Inferior parietal cortex (tissue), 1 donor: Measurements from ENCODE around the gene MXI1.
A peak's percentile ranks its signal among the peaks of the same experiment; 100 is the strongest.

Source experiments
- DNase-seq: peaks from one replicate; pipeline ENCODE4 v3.0.0-alpha.2; 2016; ENCODE audit errors: extremely low spot score

MXI1 gene

DNA sequence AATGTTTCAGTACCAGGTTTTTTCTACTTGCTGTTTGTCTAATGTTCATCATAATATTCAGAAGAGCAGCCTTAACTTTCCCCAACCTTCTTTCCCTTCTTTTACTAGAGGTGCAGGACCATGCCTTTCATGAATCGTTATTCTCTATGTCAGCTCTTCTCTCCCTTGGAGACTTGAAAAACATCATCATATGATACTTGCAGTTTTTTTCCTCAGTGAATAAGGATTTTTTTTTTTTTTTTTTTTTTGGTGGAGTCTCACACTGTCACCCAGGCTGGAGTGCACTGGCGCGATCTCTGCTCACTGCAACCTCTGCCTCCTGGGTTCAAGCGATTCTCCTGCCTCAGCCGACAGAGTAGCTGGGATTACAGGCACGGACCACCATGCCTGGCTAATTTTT, 67.2 kb downstream of the MXI1 start:
- no peak for DNase-seq

DNA sequence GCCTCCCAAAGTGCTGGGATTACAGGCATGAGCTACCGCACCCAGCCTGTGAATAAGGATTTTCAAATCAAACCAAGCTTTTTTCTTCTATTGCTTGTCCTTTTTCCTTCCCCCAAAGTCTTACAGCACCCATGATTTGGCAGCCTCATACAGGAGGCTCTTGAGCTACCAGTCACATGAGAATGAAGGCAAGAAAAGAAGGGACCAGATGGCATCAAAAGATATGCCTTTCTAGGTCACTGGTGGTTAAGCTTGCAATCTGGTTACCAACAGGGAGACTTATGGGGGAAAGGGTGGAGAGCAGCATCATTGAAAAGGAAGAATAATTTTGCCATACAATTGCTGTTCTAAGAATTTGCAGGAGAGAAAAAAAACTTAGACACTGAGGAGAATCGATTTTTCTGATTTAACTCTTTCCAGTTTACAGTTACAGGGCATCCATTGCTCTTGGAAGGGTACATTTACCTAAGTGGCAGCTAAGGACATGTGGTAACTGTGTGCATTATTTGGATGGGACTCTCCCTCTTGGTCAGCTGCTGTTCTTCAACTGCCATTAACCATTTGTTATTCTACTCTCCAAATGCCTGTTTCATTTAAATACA, 67.8 kb downstream of the MXI1 start:
- peak; percentile 59 for DNase-seq

DNA sequence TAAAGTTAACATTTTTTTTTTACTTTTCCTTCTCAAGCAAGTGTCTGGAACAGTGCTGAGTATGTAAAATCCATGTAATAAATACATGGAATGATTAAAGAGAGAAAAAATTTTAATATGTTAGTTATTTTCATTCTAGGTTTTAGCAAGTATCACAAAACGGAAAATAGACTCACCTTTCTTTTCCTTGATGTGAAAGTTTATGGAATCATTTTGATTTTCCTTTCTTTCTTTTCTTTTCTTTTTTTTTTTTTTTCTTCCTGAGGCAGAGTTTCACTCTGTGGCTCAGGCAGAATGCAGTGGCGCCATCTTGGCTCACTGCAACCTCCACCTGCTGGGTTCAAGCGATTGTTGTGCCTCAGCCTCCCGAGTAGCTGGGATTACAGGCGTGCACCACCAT, 69.2 kb downstream of the MXI1 start:
- no peak for DNase-seq

DNA sequence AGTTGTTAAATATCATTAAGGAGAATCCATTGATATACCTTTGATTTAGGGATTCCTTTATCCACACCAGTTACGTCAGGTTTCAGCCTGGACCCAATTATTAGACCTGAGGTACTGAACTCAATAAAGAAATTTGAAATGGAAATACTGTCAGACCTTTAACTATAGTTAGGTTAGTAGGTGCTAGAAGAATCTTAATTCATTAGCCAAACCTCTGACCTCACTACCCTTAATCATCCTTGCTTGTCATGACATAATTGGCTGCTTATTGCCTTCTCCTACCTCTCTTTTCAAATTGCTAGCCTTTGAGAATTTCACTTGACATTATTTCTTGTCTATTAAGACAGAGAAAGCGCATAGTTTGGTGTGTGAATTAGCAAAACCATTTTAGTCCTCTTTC, 70.2 kb downstream of the MXI1 start:
- DNase-seq, result no peak

DNA sequence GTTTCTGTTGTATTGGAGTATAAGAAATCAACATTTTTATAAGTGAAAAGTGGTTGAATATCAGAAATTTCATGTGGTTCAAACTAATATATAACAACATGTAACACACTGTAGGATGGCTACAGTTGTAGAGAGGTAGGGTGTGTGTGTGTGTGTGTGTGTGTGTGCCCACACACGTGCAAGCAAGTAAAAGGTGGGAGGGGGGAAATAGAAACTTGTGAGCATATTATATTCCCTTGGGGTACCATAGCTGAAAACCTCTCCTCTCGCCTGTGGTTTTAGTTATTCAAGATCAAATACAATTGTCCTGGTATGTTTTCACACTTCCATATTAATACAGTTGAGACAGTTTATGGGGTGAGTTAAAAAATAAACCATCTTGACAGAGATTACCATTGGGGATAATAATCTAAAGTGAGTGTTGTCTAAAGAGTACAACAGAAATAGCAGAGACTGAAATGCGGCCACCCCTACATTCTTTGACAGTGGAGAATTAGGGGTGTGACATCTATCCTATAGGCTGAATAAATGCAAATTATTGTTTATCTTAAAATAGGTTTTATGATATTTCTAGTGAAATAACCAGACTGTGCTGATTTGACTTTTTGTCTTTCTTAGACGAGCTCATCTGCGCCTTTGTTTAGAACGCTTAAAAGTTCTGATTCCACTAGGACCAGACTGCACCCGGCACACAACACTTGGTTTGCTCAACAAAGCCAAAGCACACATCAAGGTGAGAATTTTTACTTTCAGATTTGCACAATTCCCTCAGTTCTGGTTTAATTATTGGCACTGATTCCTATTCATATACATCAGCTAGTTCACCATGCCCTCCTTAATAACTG, 71.4 kb downstream of the MXI1 start:
- no peak for DNase-seq

DNA sequence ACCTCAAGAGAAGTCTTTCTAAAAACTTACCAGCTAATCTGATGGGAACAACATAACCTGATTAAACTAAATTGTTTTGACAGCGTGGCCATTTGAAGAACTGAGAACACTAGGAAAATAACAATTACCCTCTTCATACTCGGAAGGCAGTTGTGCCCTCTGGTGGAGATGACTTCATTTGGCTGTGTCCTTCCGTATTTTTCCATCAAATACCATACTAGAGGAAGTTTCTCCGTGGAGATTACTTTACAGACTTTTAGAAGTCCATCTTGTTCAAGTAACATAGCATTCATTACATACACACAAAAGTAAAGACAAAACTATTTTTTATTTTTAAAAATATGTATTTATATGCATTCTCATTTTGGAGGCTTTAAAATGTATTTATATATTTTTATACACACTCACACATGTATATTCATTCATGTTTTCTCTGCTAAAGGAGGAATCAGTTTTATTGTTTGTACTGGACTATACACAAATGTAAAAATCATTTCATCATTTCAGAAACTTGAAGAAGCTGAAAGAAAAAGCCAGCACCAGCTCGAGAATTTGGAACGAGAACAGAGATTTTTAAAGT, 72.1 kb downstream of the MXI1 start:
- DNase-seq, result peak; percentile 92

DNA sequence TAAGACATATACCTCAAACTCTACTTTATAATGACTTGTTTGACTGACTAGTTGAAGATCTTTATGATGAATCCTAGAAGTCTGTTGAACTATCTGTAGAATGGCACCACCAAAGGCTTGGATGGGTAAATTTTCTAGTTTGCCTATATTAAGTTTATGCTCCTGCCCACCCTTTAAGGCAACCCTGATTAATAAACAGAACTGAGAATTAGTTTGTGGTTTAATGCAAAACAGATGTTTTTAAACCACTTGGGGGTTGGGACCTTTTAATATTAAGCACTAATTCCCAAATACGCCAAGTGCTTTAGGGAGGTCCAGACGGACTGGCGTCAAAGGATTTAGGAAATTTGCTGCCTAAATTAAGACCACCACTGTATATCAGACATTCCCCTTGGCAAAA, 76.9 kb downstream of the MXI1 start:
- DNase-seq, result no peak

DNA sequence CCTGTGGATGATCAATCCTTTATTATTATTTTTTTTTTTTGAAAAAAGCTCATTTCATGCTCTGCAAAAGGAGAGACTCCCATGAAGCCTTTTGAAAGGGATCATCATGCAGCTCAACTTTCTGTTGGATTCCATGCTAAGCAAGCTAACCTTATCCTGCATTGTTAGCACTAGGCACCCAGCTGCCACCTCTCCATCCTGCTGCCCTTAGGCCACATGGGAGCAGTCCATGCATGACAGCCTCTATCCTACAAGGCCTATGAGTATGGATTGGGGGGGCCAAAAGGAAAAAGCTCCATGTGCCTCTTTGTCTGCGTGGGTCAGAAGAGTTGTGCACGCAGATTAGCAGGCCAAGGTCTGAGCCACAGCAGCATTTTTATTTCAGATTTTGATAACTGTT, 78.1 kb downstream of the MXI1 start:
- DNase-seq, result no peak

DNA sequence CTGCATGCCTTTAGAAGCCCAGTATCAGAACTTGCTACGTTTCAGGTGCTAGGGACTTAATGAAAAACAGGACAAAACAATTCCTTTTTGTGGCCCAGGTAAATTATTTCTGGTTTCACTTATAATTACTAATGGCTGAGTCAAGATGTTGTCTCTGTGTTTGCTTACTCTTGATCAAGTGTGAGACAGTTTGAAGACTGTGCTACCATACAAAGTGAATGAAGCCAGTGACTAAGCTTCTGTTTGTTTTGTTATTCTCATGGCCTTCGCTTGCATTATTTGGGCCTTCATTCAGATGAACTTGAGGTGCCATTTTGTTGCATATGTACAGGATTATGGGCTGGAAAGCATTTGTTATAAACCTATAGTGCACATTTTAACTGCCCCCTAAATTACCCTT, 79.4 kb downstream of the MXI1 start:
- DNase-seq, result no peak

DNA sequence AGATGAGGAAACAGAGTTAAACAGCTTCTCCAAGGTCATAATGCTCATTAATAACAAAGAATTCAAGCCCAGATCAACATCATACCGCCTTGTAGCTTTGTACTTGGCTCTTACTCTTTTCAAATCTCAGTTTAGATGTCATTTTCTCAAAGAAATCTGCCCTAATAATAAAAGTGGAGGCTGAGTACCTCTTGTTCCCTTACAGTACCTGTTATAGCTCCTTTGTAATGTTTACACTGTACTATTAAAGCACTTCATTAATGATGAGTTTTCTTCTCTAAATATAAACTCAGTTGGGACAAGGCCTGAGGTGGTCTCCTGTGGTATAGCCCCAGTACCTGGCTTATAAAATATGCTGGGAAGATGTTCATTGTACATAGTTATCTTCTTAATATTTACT, 89.6 kb downstream of the MXI1 start:
- DNase-seq, result no peak

DNA sequence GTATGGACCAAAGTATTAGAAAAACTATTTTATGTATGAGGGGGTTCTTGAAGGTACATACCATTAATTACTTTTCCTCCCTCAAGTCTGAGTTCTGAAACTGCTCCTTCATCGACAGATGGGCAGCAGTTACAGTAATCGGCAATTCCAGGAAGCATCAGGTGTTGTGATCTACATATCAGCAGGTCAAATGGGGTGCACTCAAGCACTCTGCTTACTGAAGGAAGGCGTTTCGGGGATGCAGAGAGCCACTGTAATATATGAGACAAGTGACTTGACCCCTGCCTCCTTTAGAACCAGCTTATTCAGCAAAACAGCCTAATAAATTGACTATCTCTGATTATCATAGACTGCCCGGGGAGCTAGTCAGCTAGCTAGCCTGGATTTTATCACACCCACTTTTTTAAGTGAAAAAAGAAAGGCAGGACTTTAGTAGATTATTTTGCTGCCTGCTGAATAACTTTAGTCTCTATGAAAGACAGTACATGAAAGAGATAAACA, 93.1 kb downstream of the MXI1 start:
- DNase-seq, result no peak

DNA sequence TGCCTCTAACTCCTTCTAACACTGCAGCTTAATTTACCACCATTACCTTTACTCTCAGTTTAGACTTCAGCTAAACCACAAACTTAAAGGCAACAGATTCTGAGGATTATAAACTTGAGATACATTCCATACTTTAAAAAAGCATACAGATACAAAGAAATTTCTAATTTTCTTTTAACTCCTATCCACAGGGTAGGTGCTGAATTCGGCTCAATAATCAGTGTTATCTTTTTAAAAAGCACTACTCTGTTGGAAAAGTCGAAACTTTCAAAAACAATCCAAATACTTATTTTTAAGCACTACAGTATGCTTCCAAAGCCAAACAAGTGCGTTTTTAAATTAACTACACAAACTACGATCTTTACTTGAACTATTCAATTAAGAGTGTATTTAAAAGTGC, 96.3 kb downstream of the MXI1 start:
- no peak for DNase-seq

DNA sequence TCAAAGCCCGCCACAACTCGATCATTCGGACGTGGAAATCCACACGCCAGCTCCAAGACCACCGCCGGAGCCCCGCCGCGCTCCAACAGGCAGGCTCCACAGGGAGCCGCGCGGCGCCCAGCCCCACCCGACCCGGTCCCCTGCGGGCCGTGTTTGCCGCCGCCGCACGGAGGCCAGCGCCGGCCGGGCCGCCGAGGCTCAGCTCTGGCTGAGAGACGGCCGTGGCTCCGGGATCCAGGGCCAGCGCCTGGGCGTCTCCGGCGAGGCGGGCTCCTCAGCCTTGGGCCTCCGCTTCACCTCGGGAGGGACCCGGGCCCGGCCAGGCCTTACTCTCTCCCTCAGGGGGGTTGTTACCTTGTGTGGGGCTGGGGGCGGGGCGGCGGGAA, 97.0 kb downstream of the MXI1 start:
- DNase-seq, result no peak

DNA sequence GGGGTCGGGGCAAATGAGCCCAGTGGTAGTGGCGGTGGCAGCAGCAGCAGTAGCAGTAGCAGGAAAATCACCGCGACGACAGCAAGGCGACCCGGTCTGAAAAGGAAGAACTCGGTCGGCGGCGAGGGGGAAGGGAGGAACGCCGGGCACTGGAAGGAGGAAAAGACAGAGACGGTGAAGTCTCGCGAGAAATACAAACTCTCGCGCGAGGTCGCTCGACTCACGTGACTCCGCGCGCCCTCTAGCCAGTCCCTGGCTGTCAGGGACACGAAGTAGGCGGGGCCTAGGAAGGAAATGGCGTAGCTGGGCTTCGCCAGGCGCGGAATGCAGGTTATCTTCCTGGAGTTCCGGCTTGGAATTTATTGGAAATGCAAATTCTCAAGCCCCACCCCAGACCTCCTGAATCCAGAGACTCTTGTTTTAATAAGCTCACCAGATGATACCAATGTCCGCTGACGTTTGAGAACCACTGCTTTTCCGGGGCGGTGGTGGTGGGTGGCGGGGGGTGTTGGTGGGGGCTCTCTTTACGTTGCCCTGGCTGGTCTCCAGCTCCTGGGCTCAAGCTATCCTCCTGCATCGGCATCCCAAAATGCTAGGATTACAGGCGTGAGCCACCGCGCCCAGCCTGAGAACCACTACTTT, 97.5 kb downstream of the MXI1 start, which contains the start of gene SMNDC1:
TSS of gene SMNDC1 (minus strand) at position 141 of the 642 bp plus-strand sequence. CDS start 1,333 bp downstream, outside the sequence.
- DNase-seq, result peak; percentile 98

DNA sequence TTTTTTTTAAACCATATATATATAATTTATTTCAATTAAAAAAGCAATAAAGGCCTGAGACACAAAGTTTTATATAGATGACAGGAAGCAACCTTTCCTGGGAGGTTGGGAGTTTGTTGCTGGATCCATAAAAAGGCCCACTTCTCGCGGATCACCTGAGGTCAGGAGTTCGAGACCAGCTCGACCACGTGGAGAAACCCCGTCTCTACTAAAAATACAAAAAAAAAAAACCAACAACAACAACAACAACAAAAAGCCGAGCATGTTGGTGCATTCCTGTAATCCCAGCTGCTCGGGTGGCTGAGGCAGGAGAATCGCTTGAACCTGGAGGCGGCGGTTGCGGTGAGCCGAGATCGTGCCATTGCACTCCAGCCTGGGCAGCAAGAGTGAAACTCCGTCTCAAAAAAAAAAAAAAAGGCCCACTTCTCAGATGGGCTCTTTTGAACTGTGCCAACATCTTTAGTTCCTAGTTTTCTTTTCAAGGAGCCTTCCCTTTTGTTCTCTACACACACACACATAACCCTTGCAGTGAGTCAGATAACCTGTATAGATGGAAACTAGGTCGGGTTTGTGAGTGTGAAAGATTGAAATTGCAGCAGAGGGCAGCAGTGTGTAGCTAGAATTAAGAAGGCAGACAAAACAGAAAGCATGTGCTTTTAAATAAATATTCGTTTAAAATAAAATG, 98.5 kb downstream of the MXI1 start:
- DNase-seq, result peak; percentile 64

DNA sequence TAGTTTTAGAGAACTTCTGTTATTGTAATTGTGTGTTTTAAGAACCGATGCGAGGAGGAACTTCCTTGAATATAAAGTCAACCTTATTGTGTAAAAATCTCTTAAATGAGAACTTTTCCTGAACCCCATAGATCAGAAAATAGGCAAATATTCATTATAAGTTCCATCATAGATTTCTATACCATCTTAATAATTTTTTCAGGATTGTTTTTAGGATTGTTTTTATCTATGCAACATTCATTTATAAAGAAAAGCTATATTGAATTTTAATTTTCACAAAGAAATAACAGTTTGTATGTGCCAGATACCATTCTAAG, 99.0 kb downstream of the MXI1 start:
- no peak for DNase-seq

DNA sequence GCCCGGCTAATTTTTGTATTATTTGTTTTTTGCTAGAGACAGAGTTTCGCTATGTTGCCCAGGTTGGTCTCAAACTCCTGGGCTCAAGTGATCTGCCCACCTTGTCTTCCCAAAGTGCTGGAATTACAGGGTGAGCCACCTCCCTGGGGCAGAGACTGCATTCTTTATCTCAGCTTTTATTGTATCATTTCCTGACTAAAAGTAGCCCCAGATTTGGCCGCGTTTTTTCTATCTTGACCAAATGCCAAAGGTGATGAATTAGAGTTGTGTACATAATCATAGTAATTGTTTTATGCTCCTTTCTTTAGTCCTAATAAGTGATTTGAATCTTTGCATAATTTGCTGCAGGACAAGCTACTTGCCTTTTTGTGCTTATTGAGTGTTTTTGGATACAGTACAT, 100.4 kb downstream of the MXI1 start:
- no peak for DNase-seq

DNA sequence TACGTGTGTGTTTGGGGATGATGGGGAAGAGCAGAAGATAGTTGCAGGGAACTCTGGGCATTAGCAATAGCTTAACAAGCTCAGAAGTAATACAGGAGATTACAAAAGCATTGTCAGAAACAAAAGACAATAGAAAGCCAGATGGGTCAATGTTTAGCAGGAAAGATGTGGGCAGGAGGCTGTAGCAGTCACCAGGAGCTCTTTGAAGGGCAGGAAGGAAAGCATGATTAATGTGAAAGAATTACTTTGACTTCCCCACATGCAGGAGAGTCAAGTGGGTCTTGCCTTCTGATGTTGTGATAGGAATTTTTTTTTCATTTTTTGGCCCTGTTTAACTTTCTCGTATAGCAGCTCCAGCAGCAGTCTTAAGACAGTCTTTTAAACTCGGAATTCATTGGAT, 103.3 kb downstream of the MXI1 start:
- DNase-seq, result no peak

DNA sequence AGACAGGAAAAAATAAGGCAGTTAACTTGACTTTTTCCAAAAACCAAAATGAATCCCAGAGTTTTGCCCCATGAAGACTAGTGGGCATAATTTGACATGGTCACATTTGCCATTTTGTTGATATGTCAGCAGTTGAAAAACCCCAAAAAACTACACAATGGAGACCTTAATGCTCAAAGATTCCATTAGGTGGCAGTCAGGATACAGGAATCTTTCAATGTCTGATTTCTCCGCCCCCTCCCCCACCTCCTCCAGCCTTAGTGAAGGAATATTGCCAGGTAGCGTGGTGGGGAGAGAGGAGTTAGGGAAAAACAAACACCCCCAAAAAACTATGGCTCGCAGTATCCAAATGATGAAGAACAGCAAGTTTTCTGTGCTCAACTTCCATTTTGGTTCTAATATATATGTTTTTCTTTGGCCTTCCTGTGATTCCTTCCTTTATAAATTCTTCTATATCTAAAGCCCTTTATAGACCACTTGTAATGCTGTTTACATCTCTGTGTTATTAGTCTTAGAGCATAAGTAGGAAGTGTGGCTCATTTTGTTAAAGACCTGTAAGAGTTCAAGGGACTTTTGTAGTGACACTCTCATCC, 104.0 kb downstream of the MXI1 start:
- DNase-seq, result peak; percentile 66

DNA sequence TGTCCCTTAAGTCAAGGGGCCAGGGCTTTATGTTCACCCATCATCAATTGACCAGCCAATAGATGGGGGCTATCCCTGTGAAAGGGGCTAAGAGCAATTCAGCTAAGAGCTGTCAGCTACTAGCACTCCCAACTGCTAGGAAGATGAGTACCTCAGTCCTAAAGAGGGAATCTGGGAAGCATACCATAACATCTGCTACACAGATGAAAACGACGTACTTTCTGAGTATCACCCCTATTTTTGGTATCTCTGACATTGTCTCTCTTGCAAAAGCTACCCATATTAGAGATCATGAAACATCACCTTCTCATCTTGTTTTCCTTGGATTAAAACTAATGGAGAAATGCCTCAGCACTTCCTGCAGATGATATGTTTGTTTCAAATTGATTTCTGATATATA, 104.8 kb downstream of the MXI1 start:
- no peak for DNase-seq

DNA sequence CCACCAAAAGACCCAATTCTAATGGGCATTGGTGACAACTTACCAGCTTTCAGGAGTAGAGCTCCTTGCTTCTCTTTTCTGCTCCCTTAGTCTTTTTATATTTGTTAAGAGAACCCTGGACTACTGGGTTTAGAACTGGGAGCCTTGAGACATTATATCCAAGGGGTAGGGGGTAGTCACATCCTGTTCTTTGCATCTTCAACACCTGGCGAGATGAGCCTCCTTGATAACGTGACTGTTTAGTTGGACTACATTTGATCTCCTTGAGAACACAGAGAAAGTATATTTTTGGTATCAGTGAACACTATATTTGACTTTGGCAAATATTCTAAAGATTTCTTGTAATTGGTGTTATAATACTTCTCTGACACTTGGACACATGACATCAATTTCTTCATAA, 106.3 kb downstream of the MXI1 start:
- no peak for DNase-seq
